ENCODE measurements around the gene LRRC43. TPM values are rescaled to one million over a fixed set of nuclear protein-coding genes. Genes with fewer than 3 reads are reported as not detected.
A peak's percentile ranks its signal among the peaks of the same experiment; 100 is the strongest.

Gene LRRC43
- total RNA-seq, 1 experiment from 2014 or later: 0.22 TPM

DNA sequence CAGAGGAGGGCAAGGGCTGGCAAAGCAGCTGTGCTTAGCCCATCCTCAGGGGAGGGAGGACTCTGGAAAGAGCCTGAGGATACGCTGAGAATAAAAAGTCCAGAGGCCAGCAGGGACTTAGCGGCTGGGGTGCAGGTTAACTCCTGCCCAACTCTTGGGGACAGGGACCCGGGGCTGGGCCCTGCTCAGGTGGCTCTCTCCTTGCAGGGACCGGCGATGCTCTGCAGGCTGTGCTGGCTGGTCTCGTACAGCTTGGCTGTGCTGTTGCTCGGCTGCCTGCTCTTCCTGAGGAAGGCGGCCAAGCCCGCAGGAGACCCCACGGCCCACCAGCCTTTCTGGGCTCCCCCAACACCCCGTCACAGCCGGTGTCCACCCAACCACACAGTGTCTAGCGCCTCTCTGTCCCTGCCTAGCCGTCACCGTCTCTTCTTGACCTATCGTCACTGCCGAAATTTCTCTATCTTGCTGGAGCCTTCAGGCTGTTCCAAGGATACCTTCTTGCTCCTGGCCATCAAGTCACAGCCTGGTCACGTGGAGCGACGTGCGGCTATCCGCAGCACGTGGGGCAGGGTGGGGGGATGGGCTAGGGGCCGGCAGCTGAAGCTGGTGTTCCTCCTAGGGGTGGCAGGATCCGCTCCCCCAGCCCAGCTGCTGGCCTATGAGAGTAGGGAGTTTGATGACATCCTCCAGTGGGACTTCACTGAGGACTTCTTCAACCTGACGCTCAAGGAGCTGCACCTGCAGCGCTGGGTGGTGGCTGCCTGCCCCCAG, 23.4 kb downstream of the LRRC43 start (continued):
- TF ChIP-seq, protein P1, sequence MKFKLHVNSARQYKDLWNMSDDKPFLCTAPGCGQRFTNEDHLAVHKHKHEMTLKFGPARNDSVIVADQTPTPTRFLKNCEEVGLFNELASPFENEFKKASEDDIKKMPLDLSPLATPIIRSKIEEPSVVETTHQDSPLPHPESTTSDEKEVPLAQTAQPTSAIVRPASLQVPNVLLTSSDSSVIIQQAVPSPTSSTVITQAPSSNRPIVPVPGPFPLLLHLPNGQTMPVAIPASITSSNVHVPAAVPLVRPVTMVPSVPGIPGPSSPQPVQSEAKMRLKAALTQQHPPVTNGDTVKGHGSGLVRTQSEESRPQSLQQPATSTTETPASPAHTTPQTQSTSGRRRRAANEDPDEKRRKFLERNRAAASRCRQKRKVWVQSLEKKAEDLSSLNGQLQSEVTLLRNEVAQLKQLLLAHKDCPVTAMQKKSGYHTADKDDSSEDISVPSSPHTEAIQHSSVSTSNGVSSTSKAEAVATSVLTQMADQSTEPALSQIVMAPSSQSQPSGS (CRISPR knock-in tag; IDR thresholded peaks at IDR 0.05; ENCODE audit: borderline replicate concordance, low read depth): no peak
- TF ChIP-seq TP53 (CRISPR knock-in tag; IDR thresholded peaks at IDR 0.05) (no peak), NFYB (CRISPR knock-in tag; conservative IDR thresholded peaks at IDR 0.05; ENCODE audit: low read depth) (no peak), GABPB1 (CRISPR knock-in tag; IDR thresholded peaks at IDR 0.05) (no peak), FOXK1 (CRISPR knock-in tag; IDR thresholded peaks at IDR 0.05) (no peak), CREB1 (CRISPR knock-in tag; IDR thresholded peaks at IDR 0.05) (0 out of 2 replicates have a peak, but pooled peaks have one; percentile 13), PRRX2 (CRISPR knock-in tag; IDR thresholded peaks at IDR 0.05) (no peak), NFATC4 (CRISPR knock-in tag; IDR thresholded peaks at IDR 0.05) (0 out of 2 replicates have a peak, but pooled peaks have one; percentile 54), SMAD4 (CRISPR knock-in tag; IDR thresholded peaks at IDR 0.05) (no peak), SOX15 (CRISPR knock-in tag; IDR thresholded peaks at IDR 0.05) (no peak), ZNF219 (CRISPR knock-in tag; IDR thresholded peaks at IDR 0.05; ENCODE audit: borderline replicate concordance) (no peak)
- TF ChIP-seq, protein P2, sequence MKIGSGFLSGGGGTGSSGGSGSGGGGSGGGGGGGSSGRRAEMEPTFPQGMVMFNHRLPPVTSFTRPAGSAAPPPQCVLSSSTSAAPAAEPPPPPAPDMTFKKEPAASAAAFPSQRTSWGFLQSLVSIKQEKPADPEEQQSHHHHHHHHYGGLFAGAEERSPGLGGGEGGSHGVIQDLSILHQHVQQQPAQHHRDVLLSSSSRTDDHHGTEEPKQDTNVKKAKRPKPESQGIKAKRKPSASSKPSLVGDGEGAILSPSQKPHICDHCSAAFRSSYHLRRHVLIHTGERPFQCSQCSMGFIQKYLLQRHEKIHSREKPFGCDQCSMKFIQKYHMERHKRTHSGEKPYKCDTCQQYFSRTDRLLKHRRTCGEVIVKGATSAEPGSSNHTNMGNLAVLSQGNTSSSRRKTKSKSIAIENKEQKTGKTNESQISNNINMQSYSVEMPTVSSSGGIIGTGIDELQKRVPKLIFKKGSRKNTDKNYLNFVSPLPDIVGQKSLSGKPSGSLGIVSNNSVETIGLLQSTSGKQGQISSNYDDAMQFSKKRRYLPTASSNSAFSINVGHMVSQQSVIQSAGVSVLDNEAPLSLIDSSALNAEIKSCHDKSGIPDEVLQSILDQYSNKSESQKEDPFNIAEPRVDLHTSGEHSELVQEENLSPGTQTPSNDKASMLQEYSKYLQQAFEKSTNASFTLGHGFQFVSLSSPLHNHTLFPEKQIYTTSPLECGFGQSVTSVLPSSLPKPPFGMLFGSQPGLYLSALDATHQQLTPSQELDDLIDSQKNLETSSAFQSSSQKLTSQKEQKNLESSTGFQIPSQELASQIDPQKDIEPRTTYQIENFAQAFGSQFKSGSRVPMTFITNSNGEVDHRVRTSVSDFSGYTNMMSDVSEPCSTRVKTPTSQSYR (CRISPR knock-in tag; IDR thresholded peaks at IDR 0.05): peak; percentile 70; the same call in 1 of the 2 replicates
- TF ChIP-seq, protein P3, sequence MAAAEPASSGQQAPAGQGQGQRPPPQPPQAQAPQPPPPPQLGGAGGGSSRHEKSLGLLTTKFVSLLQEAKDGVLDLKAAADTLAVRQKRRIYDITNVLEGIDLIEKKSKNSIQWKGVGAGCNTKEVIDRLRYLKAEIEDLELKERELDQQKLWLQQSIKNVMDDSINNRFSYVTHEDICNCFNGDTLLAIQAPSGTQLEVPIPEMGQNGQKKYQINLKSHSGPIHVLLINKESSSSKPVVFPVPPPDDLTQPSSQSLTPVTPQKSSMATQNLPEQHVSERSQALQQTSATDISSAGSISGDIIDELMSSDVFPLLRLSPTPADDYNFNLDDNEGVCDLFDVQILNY (CRISPR knock-in tag; IDR thresholded peaks at IDR 0.05): no peak
- TF ChIP-seq, protein P4, sequence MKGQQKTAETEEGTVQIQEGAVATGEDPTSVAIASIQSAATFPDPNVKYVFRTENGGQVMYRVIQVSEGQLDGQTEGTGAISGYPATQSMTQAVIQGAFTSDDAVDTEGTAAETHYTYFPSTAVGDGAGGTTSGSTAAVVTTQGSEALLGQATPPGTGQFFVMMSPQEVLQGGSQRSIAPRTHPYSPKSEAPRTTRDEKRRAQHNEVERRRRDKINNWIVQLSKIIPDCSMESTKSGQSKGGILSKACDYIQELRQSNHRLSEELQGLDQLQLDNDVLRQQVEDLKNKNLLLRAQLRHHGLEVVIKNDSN (CRISPR knock-in tag; IDR thresholded peaks at IDR 0.05): peak; percentile 81
- TF ChIP-seq, protein P5, sequence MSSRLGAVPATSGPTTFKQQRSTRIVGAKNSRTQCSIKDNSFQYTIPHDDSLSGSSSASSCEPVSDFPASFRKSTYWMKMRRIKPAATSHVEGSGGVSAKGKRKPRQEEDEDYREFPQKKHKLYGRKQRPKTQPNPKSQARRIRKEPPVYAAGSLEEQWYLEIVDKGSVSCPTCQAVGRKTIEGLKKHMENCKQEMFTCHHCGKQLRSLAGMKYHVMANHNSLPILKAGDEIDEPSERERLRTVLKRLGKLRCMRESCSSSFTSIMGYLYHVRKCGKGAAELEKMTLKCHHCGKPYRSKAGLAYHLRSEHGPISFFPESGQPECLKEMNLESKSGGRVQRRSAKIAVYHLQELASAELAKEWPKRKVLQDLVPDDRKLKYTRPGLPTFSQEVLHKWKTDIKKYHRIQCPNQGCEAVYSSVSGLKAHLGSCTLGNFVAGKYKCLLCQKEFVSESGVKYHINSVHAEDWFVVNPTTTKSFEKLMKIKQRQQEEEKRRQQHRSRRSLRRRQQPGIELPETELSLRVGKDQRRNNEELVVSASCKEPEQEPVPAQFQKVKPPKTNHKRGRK (CRISPR knock-in tag; IDR thresholded peaks at IDR 0.05; ENCODE audit: borderline replicate concordance): no peak
- TF ChIP-seq, protein P6, sequence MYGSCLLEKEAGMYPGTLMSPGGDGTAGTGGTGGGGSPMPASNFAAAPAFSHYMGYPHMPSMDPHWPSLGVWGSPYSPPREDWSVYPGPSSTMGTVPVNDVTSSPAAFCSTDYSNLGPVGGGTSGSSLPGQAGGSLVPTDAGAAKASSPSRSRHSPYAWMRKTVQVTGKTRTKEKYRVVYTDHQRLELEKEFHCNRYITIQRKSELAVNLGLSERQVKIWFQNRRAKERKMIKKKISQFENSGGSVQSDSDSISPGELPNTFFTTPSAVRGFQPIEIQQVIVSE (CRISPR knock-in tag; IDR thresholded peaks at IDR 0.05; ENCODE audit: borderline replicate concordance): no peak
- TF ChIP-seq, protein P7, sequence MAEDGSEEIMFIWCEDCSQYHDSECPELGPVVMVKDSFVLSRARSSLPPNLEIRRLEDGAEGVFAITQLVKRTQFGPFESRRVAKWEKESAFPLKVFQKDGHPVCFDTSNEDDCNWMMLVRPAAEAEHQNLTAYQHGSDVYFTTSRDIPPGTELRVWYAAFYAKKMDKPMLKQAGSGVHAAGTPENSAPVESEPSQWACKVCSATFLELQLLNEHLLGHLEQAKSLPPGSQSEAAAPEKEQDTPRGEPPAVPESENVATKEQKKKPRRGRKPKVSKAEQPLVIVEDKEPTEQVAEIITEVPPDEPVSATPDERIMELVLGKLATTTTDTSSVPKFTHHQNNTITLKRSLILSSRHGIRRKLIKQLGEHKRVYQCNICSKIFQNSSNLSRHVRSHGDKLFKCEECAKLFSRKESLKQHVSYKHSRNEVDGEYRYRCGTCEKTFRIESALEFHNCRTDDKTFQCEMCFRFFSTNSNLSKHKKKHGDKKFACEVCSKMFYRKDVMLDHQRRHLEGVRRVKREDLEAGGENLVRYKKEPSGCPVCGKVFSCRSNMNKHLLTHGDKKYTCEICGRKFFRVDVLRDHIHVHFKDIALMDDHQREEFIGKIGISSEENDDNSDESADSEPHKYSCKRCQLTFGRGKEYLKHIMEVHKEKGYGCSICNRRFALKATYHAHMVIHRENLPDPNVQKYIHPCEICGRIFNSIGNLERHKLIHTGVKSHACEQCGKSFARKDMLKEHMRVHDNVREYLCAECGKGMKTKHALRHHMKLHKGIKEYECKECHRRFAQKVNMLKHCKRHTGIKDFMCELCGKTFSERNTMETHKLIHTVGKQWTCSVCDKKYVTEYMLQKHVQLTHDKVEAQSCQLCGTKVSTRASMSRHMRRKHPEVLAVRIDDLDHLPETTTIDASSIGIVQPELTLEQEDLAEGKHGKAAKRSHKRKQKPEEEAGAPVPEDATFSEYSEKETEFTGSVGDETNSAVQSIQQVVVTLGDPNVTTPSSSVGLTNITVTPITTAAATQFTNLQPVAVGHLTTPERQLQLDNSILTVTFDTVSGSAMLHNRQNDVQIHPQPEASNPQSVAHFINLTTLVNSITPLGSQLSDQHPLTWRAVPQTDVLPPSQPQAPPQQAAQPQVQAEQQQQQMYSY (CRISPR knock-in tag; IDR thresholded peaks at IDR 0.05): no peak
- TF ChIP-seq, protein P8, sequence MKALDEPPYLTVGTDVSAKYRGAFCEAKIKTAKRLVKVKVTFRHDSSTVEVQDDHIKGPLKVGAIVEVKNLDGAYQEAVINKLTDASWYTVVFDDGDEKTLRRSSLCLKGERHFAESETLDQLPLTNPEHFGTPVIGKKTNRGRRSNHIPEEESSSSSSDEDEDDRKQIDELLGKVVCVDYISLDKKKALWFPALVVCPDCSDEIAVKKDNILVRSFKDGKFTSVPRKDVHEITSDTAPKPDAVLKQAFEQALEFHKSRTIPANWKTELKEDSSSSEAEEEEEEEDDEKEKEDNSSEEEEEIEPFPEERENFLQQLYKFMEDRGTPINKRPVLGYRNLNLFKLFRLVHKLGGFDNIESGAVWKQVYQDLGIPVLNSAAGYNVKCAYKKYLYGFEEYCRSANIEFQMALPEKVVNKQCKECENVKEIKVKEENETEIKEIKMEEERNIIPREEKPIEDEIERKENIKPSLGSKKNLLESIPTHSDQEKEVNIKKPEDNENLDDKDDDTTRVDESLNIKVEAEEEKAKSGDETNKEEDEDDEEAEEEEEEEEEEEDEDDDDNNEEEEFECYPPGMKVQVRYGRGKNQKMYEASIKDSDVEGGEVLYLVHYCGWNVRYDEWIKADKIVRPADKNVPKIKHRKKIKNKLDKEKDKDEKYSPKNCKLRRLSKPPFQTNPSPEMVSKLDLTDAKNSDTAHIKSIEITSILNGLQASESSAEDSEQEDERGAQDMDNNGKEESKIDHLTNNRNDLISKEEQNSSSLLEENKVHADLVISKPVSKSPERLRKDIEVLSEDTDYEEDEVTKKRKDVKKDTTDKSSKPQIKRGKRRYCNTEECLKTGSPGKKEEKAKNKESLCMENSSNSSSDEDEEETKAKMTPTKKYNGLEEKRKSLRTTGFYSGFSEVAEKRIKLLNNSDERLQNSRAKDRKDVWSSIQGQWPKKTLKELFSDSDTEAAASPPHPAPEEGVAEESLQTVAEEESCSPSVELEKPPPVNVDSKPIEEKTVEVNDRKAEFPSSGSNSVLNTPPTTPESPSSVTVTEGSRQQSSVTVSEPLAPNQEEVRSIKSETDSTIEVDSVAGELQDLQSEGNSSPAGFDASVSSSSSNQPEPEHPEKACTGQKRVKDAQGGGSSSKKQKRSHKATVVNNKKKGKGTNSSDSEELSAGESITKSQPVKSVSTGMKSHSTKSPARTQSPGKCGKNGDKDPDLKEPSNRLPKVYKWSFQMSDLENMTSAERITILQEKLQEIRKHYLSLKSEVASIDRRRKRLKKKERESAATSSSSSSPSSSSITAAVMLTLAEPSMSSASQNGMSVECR (CRISPR knock-in tag; IDR thresholded peaks at IDR 0.05; ENCODE audit: borderline replicate concordance): no peak
